HEK293 (cell line): Measurements from ENCODE around the gene COQ8B.

Experiments used
- CTCF ChIA-PET: fragments of 350-600 bp; formaldehyde crosslinking; extraction: SDS; loops from one replicate; lab custom pipeline; 2021; ENCODE audit warnings: antibody characterized with exemption; lab: Yijun Ruan, JAX
- POLR2A ChIA-PET: fragments of 300-600 bp; formaldehyde crosslinking; extraction: SDS; loops from one replicate; lab custom pipeline; 2020; ENCODE audit warnings: antibody characterized with exemption, inconsistent platforms; lab: Yijun Ruan, JAX
- H3K27ac ChIP-seq: fragments of 200-500 bp; sonication (Bioruptor generic); 2 replicates; pipeline ENCODE4 v1.5.1; 2014; ENCODE audit warnings: low read depth, low read length, control low read depth, inconsistent platforms; ENCODE audit errors: extremely low read depth
- H3K36me3 ChIP-seq, 2 experiments: fragments of 200-500 bp in 1 of 2; sonication (Bioruptor generic) in 1 of 2; 1 replicate in 1 of 2; 2 replicates in 1 of 2; pipeline ENCODE4 v1.5.1; 2014 to 2017; ENCODE audit warnings: inconsistent platforms in 2 of 2, low read length in 2 of 2; ENCODE audit not compliant: control insufficient read depth in 2 of 2, insufficient read depth in 1 of 2
- H3K4me1 ChIP-seq: fragments of 200-500 bp; sonication (Bioruptor generic); 2 replicates; pipeline ENCODE4 v1.5.1; 2014; ENCODE audit warnings: mild to moderate bottlenecking, low read length, inconsistent platforms; ENCODE audit not compliant: control insufficient read depth, insufficient read depth
- H3K4me3 ChIP-seq: 2 replicates; pipeline ENCODE4 v1.5.1; 2011; ENCODE audit warnings: low read depth, mild to moderate bottlenecking, control low read depth, low read length, moderate library complexity
- H3K9me3 ChIP-seq: fragments of 200-500 bp; sonication (Bioruptor generic); 2 replicates; pipeline ENCODE4 v1.5.1; 2014; ENCODE audit warnings: low read depth, low read length, inconsistent platforms; ENCODE audit not compliant: control insufficient read depth, insufficient read depth
- EGR2 ChIP-seq: fragments of 450-650 bp; formaldehyde crosslinking; IDR thresholded peaks from 2 replicates; pipeline ENCODE4 v1.5.1; 2016; ENCODE audit warnings: low read depth, missing biosample characterization, missing genetic modification characterization
- SALL2 ChIP-seq: fragments of 450-650 bp; formaldehyde crosslinking; IDR thresholded peaks from 2 replicates; pipeline ENCODE4 v1.5.0; 2017; ENCODE audit warnings: missing biosample characterization, mild to moderate bottlenecking, missing genetic modification characterization, borderline replicate concordance
- ZBTB21 ChIP-seq: fragments of 450-650 bp; formaldehyde crosslinking; IDR thresholded peaks from 2 replicates; pipeline ENCODE4 v1.5.1; 2017; ENCODE audit warnings: missing biosample characterization, missing genetic modification characterization
- ZFHX2 ChIP-seq: fragments of 450-650 bp; formaldehyde crosslinking; conservative IDR thresholded peaks from 2 replicates; pipeline ENCODE4 v1.5.1; 2016; ENCODE audit warnings: missing biosample characterization, missing genetic modification characterization
- ZIC2 ChIP-seq: fragments of 450-650 bp; formaldehyde crosslinking; IDR thresholded peaks from 2 replicates; pipeline ENCODE4 v1.5.1; 2016; ENCODE audit warnings: missing biosample characterization, missing genetic modification characterization
- ZNF394 ChIP-seq: fragments of 450-650 bp; formaldehyde crosslinking; IDR thresholded peaks from 2 replicates; pipeline ENCODE4 v1.5.1; 2016; ENCODE audit warnings: missing biosample characterization, missing genetic modification characterization, mild to moderate bottlenecking, moderate library complexity, borderline replicate concordance
- ZNF426 ChIP-seq: fragments of 450-650 bp; formaldehyde crosslinking; IDR thresholded peaks from 2 replicates; pipeline ENCODE4 v1.5.1; 2017; ENCODE audit warnings: missing biosample characterization, missing genetic modification characterization, mild to moderate bottlenecking, inconsistent platforms, moderate library complexity
- ZNF544 ChIP-seq: fragments of 450-650 bp; formaldehyde crosslinking; IDR thresholded peaks from 2 replicates; pipeline ENCODE4 v1.5.0; 2017; ENCODE audit warnings: missing biosample characterization, missing genetic modification characterization
- ZNF600 ChIP-seq: fragments of 450-650 bp; formaldehyde crosslinking; IDR thresholded peaks from 2 replicates; pipeline ENCODE4 v1.5.1; 2016; ENCODE audit warnings: missing biosample characterization, missing genetic modification characterization
- TF ChIP-seq, protein P1 (sequence below): fragments of 450-650 bp; formaldehyde crosslinking; IDR thresholded peaks from 2 replicates; pipeline ENCODE4 v1.5.0; 2017; ENCODE audit warnings: missing biosample characterization, missing genetic modification characterization, borderline replicate concordance
- TF ChIP-seq, protein P2 (sequence below): fragments of 450-650 bp; formaldehyde crosslinking; IDR thresholded peaks from 2 replicates; pipeline ENCODE4 v1.5.1; 2017; ENCODE audit warnings: missing biosample characterization, missing genetic modification characterization

The COQ8B gene

GRCh38 chr19:40685016-40685526 is 31.6 kb downstream of the COQ8B start (continued):
- no peak for TF ChIP-seq ZBTB21

GRCh38 chr19:40684280-40684679 is 32.4 kb downstream of the COQ8B start:
- H3K4me3 ChIP-seq = no peak overlapping the region
- H3K9me3 ChIP-seq = no peaks in the 10 kb centered on the region
- TF ChIP-seq ZNF426 (tag by site-specific recombination) (no peak), SALL2 (tag by site-specific recombination) (0 out of 2 replicates have a peak, but pooled peaks have one; percentile 4), ZNF394 (tag by site-specific recombination) (no peak), ZIC2 (tag by site-specific recombination) (no peak)
- no peak overlapping the region; the same call in 1 of the 2 replicates for H3K27ac ChIP-seq
- ChIA-PET POLR2A (interaction anchor here (0.7 to 1.2 kb wide), 2 partner anchors 94 to 187 kb away, joined by 3 to 7 read pairs; partner anchors contain the start of gene RAB4B), CTCF (no interaction called here)
- H3K4me1 ChIP-seq = peaks cover under 1% of the 10 kb centered on the region; the same call in 1 of the 2 replicates
- H3K36me3 ChIP-seq = peaks cover 38 to 52% of the 10 kb centered on the region in 2 experiments

DNA sequence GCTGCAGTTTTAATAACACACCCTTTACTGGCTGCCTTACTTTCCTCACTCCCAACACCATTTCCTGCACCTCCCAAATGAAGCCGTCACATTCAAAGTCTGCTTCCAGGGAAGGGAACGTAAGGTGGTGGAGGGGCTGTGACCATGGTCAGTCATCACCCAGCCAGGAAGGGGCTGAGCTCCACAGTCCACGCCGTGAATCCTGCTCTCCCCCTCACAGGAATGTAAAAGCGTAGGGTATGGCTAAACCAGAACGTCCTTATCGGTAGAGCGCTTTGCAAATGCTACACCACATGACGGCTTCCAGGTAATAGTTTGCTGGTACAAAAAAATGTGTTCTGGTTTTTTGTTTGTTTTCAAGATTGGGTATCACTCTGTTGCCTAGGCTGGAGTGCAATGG is 33.2 kb downstream of the COQ8B start:
- H3K36me3 ChIP-seq = peaks cover 47 to 59% of the 10 kb centered on the region in 2 experiments
- ChIA-PET CTCF (interaction anchor here (0.6 to 1.3 kb wide), 2 partner anchors 20 to 329 kb away, joined by 3 to 4 read pairs; no protein-coding TSS in a partner anchor), POLR2A (interaction anchor here (1.2 kb wide), 1 partner anchor 95 kb away, joined by 3 read pairs; the partner anchor contains the start of gene RAB4B)
- H3K4me3 ChIP-seq = no peak overlapping the region
- TF ChIP-seq ZNF544 (tag by site-specific recombination) (no peak), ZNF600 (tag by site-specific recombination) (0 out of 2 replicates have a peak, but pooled peaks have one; percentile 27)
- TF ChIP-seq, protein P1, sequence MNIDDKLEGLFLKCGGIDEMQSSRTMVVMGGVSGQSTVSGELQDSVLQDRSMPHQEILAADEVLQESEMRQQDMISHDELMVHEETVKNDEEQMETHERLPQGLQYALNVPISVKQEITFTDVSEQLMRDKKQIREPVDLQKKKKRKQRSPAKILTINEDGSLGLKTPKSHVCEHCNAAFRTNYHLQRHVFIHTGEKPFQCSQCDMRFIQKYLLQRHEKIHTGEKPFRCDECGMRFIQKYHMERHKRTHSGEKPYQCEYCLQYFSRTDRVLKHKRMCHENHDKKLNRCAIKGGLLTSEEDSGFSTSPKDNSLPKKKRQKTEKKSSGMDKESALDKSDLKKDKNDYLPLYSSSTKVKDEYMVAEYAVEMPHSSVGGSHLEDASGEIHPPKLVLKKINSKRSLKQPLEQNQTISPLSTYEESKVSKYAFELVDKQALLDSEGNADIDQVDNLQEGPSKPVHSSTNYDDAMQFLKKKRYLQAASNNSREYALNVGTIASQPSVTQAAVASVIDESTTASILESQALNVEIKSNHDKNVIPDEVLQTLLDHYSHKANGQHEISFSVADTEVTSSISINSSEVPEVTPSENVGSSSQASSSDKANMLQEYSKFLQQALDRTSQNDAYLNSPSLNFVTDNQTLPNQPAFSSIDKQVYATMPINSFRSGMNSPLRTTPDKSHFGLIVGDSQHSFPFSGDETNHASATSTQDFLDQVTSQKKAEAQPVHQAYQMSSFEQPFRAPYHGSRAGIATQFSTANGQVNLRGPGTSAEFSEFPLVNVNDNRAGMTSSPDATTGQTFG (tag by site-specific recombination) = no peak
- no peak overlapping the region for H3K27ac ChIP-seq
- H3K4me1 ChIP-seq = no peaks in the 10 kb centered on the region
- no peaks in the 10 kb centered on the region for H3K9me3 ChIP-seq

DNA sequence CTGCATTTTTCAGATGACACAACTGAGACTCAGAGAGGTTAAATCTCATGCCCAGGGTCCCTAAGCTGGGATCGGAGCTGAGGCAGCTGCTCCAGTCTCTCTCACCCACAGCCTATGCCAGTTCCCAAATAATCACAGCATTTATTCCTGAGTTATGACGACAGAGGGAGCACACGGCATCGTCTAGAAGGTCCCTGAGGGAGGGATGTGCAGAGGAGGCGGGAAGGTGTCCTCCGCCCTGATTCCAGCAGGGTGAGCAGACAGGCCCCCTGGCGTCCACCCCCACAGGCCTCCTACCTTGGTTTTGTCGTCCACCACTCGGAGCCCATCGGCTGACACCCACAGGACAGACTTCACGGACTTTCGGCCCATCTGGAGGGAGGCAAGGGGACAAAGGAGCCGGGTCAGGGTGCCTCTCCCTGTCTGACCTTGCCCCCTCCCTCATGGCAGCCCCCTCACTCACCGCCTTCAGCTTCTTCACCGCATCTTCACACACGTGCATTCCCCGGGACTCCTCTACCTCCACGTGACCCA is 34.2 kb downstream of the COQ8B start:
- Histone ChIP-seq H3K9me3 (no peaks in the 10 kb centered on the region), H3K36me3 (peaks cover 56 to 65% of the 10 kb centered on the region in 2 experiments), H3K4me1 (no peaks in the 10 kb centered on the region), H3K27ac (no peak overlapping the region), H3K4me3 (no peak overlapping the region)
- TF ChIP-seq ZFHX2 (0 out of 2 replicates have a peak, but pooled peaks have one; percentile 29), EGR2 (tag by site-specific recombination) (peak; percentile 69)
- TF ChIP-seq, protein P2, sequence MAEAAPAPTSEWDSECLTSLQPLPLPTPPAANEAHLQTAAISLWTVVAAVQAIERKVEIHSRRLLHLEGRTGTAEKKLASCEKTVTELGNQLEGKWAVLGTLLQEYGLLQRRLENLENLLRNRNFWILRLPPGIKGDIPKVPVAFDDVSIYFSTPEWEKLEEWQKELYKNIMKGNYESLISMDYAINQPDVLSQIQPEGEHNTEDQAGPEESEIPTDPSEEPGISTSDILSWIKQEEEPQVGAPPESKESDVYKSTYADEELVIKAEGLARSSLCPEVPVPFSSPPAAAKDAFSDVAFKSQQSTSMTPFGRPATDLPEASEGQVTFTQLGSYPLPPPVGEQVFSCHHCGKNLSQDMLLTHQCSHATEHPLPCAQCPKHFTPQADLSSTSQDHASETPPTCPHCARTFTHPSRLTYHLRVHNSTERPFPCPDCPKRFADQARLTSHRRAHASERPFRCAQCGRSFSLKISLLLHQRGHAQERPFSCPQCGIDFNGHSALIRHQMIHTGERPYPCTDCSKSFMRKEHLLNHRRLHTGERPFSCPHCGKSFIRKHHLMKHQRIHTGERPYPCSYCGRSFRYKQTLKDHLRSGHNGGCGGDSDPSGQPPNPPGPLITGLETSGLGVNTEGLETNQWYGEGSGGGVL (tag by site-specific recombination) = no peak
- POLR2A ChIA-PET = interaction anchor here (0.5 kb wide), 1 partner anchor 335 kb away, joined by 4 read pairs; no protein-coding TSS in a partner anchor
- CTCF ChIA-PET = interaction anchor here (1.3 kb wide), 1 partner anchor 19 kb away, joined by 3 read pairs; no protein-coding TSS in a partner anchor
